GM21825 (cell line): ENCODE data around the gene PTGIR.

Source experiments
- ATAC-seq: cut with Tn5 transposase; IDR thresholded peaks from one replicate; pipeline ENCODE4 v1.9.1; 2021; ENCODE audit warnings: mild to moderate bottlenecking, moderate library complexity; ENCODE audit not compliant: unreplicated experiment

PTGIR gene

DNA sequence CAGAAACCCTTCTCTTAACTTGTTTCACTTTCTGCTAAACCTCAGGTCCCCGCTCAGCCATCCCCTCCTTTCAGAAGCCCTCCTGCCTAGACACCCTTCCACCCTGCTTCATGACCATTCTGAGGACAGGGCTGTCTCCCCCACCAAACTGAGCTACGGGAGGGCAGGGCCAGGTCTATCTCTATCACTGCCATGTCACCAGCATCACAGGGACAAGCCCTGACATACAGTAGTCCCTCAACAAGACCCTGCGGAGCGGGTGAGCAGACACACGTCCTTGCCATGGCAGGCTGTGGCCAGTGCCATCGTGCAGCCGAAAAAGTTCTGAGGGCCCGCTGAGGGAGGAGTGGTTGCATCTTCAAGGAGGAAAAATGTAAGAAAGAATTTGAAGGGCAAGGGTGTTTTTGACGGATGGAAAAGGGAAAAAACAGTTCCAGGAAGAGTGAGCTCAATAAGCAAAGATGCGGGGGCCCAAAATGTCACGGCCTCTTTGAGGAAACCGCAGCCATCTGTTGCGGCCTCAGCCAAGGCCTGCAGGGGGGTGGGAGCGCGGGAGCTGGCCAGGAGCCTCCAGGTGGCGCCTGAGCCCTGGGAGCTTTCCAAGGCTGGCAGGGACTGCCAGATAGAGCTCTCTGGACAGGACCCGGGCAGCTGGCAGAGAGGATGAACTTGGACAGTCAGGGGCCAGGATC, 8.1 kb downstream of the PTGIR start:
- no peak for ATAC-seq

DNA sequence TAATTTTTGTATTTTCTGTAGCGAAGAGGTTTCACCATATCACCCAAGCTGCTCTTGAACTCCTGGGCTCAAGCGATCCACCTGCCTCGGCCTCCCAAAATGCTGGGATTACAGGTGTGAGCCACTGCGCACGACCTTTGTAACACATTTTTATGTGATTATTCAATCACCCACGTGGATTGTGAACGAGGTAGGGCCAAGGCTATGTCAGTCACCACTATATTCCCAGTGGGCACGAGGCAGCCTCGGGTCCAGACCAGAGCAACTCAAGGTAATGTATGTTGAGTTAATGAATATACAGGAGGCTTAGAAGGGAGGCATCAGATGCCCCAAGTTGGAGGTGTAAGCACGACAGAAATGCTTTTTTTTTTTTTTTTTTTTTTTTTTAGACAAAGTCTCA, 8.9 kb downstream of the PTGIR start:
- no peak for ATAC-seq

DNA sequence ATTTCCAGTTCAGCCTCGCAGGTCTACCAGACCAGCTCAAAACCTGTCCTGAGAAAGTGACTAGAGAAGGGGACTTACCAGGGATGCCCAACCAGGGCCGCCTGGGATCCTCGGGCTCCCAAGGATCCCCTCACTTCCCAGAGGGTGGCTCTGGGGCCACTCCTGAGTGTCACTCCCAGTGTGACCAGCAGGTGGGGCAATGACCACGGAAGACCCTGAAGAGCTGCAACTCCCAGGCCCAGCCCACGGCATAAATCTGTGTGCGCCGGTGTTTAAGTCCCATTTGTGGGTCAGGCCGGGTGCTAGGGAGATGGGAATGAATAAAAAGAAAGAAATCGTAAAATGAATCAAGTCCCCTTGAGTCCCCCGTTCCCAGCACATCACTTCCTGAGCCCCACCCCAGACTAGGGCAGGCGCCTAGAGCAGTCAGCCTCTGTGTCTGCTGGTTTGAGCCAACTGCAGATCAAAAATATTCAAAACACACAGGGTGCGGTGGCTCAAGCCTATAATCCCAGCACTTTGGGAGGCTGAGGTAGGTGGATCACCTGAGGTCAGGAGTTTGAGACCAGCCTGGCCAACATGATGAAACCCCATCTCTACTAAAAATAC, 10.7 kb downstream of the PTGIR start:
- ATAC-seq = no peak

DNA sequence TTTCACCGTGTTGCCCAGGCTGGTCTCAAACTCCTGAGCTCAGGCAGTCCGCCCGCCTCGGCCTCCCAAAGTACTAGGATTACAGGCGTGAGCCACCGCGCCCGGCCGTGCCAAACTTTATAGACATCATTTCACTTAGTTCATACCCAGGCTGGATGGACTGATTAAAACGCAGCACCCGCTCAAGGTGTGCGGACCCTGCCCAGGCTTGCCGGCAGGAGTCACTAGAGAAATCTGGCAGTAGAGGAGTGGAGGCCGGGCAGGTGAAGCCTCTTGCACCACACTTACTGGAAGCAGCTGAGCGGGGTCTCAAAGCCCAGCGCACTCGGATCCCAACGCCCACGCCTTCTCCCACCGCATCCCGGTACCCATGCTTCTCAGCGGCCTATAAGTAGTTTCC, 11.4 kb downstream of the PTGIR start:
- no peak for ATAC-seq

DNA sequence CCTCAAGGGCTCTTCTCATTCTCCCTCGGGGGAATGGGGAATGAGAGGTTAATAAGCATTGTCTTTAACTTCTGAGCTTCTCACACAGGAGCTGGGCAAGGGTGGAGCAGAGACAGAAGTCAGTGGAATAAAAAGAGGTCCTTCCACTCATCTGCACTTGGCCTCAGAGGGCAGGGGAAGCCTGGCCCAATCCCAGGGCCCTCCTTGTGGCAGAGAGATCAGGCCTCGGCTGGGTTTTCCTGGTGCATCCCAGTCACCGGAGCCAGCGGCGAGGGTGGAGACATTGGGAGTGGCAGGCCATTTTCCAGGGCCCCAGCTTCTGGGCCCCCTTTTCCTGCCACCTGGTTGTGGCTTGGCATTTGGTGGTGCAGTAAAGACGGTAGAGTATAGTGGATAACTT, 13.1 kb downstream of the PTGIR start:
- no peak for ATAC-seq

DNA sequence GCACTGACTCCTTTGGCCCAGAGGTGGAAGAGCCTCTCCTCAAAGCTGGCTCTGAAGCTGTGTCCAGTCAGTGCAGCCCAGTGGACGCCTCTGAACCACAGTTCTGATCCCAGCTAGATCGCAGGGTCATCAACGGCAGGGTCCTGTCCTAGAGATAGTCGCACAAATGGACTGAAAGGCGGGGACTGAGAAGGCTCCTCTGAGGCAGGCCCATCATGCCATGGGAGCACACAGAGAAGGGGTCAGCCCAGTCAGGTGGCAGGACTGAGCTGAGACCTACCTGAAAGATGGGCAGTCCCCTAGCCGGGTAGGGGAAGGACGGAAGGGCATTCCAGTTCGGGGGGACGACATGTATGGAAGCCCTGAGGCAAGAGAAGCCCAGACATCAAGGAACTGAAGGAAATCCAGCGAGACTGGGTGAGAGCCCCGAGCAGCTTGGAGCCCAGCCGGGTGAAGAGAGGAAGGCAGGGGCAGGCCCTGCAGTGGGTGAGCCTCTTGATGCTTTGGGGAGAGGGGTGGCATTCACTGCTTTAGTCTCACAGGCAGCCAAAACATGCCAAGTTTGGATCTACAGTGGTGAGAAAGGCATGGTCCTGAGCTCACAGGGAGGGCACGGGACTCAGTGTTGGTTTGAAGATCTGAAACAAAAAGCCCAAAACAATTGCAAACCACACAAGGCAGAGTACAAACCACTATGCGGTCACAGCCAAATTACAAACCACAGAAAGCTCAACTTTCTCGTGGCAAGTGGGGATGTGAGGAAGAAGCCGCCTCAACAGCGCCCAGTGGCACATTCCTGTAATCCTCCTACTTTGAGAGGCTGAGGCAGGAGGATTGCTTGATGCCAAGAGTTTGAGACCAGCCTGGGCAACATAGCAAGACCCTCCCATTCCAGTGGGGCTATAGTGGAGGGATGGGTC, 13.8 kb downstream of the PTGIR start:
- no peak for ATAC-seq

DNA sequence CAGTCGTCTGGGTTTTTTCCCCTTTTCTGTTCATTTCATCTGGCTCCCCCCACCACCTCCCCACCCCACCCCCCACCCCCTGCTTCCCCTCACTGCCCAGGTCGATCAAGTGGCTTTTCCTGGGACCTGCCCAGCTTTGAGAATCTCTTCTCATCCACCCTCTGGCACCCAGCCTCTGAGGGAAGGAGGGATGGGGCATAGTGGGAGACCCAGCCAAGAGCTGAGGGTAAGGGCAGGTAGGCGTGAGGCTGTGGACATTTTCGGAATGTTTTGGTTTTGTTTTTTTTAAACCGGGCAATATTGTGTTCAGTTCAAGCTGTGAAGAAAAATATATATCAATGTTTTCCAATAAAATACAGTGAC, 14.5 kb downstream of the PTGIR start:
- ATAC-seq = no peak

DNA sequence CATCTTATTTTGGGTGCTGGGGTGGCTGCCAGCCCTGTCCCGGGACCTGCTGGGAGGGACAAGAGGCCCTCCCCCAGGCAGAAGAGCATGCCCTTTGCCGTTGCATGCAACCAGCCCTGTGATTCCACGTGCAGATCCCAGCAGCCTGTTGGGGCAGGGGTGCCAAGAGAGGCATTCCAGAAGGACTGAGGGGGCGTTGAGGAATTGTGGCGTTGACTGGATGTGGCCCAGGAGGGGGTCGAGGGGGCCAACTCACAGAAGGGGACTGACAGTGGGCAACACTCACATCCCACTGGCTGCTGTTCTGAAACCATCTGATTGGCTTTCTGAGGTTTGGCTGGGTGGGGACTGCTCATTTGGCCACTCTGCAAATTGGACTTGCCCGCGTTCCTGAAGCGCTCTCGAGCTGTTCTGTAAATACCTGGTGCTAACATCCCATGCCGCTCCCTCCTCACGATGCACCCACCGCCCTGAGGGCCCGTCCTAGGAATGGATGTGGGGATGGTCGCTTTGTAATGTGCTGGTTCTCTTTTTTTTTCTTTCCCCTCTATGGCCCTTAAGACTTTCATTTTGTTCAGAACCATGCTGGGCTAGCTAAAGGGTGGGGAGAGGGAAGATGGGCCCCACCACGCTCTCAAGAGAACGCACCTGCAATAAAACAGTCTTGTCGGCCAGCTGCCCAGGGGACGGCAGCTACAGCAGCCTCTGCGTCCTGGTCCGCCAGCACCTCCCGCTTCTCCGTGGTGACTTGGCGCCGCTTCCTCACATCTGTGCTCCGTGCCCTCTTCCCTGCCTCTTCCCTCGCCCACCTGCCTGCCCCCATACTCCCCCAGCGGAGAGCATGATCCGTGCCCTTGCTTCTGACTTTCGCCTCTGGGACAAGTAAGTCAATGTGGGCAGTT, 15.1 kb downstream of the PTGIR start:
- ATAC-seq = no peak

DNA sequence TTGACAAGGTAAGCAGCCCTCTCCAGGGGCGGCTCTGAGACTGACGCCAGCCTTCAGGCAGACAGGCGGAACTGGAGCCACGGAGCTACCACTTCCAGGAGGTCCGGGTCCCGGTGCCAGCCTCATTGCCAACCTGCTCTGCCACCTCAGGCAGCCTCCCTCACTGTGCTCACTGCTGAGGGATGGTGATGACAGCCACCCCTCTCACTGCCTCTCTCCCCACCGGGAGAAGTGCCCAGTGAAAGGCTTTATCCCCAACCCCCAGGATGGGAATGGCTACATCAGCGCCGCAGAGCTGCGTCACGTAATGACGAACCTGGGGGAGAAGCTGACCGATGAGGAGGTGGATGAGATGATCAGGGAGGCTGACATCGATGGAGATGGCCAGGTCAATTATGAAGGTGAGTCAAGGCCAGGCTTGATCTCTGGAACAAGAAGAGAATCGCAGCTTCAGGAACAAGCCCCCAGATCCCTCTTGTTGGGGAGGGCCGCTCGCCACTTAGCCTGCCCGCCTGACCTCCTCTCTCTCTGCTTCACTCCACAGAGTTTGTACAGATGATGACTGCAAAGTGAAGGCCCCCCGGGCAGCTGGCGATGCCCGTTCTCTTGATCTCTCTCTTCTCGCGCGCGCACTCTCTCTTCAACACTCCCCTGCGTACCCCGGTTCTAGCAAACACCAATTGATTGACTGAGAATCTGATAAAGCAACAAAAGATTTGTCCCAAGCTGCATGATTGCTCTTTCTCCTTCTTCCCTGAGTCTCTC, 16.1 kb downstream of the PTGIR start:
- no peak for ATAC-seq

DNA sequence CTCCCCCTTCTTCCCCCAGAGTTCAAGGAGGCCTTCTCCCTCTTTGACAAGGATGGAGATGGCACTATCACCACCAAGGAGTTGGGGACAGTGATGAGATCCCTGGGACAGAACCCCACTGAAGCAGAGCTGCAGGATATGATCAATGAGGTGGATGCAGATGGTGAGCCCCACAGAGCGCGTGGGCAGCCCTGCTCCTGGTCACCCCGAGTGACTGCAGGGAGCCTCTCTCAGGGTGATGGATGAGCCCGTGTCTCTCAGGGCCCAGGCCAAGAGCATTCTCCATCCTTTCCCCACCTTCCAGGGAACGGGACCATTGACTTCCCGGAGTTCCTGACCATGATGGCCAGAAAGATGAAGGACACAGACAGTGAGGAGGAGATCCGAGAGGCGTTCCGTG, 16.7 kb downstream of the PTGIR start:
- no peak for ATAC-seq

DNA sequence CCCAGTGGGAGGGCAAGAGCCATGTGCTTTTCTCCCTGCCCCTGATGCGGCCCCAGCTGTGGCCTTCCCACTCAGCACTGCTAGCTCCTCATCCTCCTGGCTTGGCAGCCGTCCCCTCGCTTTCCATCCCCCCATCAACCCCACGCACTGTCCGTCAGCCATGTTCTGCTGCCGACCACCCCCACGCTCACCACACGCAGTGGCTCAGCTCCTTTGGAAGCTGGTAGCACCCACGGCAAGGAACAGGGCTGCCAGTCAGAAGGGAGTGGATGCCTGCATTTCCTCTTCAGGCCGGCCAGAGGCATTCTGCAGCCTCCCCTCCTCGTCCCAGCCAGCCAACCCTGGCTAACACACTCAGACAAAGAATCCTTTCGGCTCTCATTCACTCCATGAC, 17.4 kb downstream of the PTGIR start:
- ATAC-seq = no peak

DNA sequence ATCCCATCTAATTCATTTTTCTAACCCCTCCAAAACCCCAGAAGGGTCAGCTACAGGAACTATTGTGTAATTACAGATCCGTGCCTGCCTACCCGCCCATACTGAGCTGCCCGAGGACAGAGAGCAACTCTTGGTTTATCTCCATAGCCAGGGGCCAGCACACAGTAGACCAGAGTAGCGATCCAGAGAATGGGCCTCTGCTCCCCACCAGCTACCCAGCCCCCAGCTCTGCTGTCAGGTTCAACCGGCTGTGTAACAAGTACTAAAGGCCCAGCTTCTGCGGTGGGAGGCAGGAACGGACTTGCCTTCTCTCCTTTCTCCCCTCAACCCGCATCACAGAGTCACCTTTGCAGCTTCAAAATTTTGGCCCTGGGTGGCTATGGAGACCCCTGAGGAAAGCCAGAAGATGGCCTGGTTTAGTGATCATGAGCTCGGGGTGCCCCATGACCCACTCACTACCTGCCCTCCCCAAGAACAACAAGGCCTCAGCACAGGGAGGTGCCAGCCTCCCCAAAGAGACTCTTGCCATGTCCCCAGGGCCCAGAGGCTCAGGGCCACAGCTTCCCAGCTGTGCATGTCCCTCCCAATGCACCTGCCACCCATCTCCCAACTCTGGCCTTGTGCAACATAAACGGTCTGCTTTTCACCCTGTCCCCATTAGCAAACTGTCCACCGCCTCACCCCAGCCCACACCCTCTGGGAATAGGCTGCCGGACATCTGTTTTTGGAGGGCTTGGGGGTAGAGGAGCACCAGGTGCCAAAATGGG, 18.0 kb downstream of the PTGIR start:
- no peak for ATAC-seq

DNA sequence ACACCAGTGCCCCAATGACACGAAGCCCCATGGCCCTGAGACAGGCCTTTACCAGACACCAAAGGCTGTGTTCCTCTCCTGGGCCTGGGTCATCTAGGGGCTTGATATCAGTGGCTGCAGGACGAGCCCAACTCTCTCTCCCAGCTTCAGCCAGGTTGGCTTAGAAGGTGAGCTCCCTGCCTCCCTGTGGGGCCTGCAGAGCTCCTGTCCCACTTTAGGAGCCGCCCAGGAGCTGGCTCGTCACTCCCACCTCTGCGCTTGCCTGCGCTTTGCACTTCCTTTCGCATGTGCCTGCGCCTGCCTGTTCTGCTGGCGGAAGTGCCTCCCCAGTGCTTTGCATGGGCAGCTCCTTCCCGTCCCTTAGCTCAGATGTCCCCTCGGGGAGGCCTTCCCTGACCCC, 18.9 kb downstream of the PTGIR start:
- no peak for ATAC-seq

DNA sequence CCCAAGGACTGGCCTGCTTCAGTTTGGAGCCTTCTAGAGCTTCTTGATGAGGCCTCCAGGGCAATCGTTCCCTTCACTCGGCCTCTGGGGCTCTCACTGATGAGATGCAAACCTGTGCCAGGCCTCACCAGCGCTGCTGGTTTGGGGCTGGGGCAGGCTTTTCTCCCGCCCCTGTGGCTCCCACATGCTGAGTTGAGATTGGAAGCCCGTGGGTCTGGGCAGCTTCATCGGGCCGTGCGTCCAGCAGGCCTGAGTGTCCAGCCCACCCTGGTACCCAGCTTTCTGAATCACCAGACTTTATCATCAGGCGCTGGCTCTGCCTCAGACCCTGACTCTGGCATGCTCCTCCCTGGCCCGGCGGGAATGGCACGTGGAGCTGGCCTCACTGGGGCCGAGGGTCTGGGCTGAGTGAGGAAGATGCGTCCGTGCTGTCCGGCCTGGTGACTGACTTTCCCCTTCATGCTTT, 19.5 kb downstream of the PTGIR start:
- no peak for ATAC-seq

DNA sequence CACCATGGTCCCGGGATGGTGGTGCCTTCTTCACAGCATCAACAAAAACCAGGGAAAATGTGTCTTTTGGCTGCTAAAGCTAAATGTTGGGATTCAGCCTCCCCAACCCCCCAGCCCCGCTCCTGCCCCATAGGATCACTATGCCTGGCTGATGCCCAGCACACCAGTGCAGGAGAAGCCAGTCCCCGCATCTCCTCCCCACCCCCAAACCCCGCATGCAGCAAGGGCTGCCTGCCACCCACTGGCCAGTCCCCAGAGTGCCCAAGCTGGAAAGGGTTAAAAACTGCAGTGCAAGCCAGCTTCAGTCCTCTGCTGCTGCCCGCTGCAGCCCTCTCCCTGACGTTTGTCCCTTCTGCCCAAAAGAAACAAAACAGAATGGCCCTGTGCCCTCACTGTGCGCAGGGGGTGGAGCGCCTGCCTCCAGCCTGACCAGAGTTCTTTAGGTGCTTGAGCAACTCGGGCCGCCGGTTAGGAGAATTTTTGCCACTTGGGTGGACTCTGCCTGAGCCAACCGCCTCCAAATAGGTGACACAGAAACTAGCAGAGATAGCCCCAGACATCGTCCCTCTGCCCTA, 20.0 kb downstream of the PTGIR start:
- no peak for ATAC-seq

DNA sequence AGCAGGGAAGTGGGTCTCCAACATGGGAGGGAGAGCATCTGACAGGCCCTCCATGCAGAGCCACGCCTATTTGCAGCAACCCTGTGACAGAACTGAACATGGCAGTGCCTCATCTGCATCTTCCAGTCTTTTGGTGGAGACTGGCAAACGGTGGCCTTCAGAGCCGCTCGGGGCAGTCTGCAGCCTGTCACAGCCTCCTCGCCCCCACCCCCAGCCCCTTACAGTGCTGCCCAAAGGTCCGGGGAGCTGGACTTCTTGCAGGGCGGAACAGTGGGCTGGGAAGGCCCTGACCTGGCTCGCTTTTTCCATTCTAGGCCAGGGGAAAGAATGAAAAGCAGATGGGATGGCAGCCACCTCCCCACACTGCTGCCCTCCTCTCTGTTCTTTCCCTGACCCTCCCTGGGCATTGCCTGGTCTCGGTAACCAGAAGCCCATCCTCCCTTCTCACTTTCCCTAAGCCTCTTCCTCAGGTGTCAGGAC, 21.1 kb downstream of the PTGIR start:
- ATAC-seq = no peak

DNA sequence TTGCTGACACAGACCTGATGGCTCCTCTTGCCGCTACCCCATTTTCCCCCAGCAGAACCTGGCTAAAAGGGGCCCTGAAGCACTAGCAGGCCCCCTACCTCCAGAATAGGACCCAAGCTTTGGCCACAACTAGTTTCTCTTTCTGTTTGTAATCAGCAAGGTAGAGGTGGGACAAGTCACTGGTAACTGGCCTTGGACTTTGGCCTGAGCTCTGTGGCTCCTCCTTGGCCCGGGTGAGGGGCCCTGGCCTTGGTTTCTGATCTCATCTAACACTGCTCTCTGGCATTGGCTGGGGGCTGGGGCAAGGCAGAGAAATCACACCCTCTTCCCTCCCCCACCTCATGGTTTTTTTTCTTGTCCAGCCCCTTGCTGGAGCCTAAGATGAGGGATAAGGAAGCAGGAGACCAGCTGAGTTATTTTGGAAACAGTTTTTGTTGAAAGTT, 21.7 kb downstream of the PTGIR start:
- no peak for ATAC-seq

DNA sequence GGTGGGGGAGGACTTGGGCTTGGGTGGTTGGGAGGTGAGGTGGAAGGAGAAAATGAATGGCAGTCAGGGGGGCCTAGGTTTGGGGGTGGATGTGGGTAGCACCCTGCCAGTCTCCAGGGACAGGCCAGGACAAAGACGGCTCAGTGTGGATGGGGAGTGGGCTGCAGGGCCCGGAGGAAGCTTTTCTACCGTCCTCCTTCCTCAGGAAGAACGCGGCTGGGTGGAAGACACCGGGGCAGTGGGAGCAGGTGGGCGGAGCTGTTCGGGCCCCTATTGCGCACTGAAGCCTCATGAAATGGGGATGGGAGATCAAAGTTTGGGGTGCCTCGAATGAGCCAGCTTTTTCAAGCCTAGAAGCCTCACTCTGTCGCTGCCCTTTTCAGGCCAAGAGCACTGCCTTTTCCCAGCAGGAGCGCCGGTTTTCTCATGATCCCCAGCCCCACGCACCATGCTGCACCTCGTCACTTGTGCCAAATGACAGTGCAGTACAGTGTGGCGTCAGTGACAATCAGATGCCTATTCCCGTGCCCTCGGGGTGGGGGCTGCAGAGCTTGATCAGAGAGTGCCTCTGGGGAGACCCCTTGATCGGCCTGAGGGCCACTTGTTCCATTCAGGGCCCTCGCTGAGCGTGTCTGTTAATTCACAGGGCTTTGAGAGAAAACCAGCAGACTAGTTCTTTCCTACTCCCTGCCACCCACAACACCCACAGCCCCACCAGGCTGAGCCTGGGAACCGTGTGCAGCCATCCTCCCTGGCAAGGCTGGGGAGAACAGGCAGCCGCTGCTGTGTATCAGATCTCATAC, 22.3 kb downstream of the PTGIR start:
- ATAC-seq = no peak
